Raji (cell line): ENCODE data around the gene PCYT2.

Experiments used
- POLR2A ChIP-seq: IDR thresholded peaks from 2 replicates; pipeline ENCODE4 v1.6.1; 2011; ENCODE audit warnings: low read depth, low read length, control low read depth; ENCODE audit not compliant: insufficient read depth

PCYT2 gene

DNA sequence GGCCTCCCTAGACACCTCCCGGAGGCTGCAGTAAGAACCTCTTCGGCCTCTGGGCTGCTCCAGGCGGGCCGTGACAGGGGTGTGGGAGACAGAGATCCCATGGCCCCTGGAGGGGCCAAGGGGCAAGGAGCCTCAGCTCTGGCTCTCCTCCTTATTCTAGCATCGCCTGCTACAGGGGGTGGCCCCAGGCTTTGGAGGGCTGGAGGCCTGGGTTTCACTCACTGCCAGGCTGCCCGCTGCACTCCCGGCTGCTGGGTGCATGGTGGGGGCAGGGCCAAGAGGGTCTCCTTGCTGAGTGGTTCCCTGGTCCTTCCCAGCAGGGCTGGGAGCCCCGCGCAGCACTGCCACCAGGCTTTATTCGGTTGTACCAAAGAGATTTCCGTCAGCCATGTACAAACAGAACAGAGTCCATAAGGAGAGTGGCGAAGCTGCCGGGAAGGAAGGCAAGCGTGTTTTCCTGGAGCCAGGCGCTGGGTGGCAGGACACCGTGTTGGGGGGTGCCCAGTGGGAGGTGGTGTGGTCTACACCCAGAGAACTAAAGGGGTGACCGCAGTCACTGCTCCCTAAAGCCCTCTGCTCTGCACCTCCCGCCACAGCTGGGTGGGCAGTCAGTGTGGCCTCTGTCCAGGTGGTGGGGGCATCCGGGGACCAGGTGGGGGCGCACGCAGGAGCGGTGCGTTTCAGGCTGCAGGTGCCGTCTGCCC, 7.2 kb downstream of the PCYT2 start:
- no peak for TF ChIP-seq POLR2A

DNA sequence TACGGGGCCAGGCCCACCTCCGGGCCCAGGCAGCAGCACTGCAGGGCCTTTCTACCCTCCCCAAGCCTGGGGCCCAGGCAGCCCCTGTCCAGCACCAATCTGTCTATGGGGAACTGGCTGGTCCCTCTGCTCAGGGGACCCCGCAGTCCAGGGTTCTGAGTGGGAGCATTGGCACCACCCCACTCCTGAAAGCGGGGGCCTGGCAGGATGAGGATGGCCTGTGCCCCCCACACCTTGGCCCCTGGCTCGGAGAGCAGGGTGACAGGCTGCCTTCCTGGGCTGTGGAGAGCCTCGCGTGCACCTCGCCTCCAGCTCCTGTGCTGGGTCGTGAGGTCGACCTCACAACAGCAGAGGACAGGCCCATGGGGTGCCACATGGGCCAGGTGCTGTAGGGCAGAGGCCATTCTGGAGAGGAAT, 7.8 kb downstream of the PCYT2 start:
- TF ChIP-seq POLR2A, result no peak

GRCh38 chr17:81902653-81903414, 8.4 kb downstream of the PCYT2 start:
- no peak for TF ChIP-seq POLR2A

DNA sequence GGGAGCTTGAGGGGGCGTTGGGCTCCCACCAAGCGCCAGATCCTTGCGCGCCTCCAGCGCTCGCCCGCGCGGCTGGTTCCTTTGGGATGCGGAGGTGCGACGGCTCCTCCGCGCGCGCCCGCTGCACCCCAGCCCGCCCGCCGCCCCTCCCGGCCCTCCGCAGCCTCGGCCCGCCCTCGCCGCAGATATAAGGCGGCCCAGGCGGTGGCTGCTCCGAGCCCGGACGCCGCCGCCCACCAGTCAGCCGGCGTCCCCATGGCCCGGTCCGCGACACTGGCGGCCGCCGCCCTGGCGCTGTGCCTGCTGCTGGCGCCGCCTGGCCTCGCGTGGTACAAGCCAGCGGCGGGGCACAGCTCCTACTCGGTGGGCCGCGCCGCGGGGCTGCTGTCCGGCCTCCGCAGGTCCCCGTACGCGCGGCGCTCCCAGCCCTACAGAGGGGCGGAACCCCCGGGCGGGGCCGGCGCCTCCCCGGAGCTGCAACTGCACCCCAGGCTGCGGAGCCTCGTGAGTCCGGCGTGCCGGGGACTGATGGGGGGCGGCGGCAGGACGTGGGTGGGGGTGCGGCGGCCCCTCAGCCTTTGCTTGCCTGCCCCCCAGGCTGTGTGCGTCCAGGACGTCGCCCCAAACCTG, 9.1 kb downstream of the PCYT2 start, which contains the start of gene NPB:
NPB (plus strand) TSS at position 216 of the 630 bp plus-strand sequence; CDS start at position 256, 40 bp downstream.
- no peak for TF ChIP-seq POLR2A

- TF ChIP-seq POLR2A, result no peak
Measured at GRCh38 chr17:81901167-81902022, 9.8 kb downstream of the PCYT2 start.

DNA sequence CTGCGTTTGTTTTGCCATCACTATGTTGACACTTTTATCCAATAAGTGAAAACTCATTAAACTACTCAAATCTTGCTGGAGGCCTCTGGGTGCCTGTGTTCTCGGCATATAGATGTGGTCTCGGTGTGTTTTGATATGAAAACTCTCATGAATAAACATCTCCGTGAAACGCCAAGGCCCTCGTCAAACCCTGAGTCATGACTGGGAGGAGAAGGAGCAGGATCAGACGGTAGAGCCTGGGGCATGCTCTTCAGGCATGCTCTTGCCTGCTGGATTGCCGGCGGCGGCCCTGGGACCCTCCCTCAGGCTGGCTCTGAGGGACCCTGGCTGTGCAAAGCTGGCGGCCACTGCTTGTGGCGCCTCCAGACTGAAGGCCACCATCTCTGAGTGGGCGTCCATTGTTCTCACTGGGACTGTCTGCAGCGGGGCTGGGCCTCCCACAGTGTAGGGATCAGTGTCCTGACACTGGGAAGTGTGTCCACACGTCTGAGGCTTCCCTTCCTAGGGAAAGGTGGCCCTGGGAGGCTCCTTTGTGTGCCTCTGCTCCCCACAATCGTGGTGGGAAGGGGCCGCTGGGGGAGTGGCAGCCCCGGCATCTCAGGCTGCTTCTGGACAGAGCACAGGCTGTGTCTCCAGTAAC, 10.9 kb downstream of the PCYT2 start:
- no peak for TF ChIP-seq POLR2A

DNA sequence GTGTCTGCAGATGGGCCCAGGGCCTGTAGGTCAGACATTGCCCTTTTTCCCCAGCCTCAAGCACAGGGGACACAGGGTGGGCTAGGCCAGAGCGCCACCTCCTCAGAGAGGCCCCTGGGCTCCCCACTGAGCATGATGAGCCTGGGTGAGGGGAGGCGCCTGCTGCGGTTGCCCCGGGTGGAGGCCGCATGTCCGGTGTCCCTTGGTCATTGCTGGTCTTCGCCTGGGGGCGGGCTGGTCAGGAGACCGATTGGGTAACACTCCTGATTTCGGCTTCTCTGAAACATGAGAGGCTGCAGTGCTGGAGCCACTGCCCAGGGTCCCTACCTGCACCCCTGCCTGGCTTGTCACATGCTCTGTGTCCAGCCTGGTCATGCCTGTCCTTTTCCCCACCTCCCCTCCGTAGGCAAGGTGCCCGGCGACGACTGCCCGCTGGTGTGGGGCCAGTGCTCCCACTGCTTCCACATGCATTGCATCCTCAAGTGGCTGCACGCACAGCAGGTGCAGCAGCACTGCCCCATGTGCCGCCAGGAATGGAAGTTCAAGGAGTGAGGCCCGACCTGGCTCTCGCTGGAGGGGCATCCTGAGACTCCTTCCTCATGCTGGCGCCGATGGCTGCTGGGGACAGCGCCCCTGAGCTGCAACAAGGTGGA, 11.6 kb downstream of the PCYT2 start:
- TF ChIP-seq POLR2A, result no peak

GRCh38 chr17:81898885-81899284, 12.3 kb downstream of the PCYT2 start:
- no peak for TF ChIP-seq POLR2A

GRCh38 chr17:81898029-81898866, 13.0 kb downstream of the PCYT2 start:
- TF ChIP-seq POLR2A, result no peak

DNA sequence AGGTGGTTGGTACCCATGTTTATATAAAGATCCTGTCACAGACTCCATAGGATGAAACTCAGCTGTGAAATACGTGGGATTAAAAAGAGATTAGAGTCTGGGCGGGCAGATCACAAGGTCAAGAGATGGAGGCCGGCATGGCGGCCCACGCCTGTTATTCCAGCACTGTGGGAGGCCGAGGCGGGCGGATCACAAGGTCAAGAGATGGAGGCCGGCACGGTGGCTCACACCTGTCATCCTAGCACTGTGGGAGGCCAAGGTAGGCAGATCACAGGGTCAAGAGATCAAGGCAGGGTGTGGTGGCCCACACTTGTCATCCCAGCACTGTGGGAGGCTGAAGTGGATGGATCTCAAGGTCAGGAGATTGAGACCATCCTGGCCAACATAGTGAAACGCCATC, 15.8 kb downstream of the PCYT2 start:
- TF ChIP-seq POLR2A, result no peak

GRCh38 chr17:81891303-81891552, 20.0 kb downstream of the PCYT2 start:
- TF ChIP-seq POLR2A, result no peak

DNA sequence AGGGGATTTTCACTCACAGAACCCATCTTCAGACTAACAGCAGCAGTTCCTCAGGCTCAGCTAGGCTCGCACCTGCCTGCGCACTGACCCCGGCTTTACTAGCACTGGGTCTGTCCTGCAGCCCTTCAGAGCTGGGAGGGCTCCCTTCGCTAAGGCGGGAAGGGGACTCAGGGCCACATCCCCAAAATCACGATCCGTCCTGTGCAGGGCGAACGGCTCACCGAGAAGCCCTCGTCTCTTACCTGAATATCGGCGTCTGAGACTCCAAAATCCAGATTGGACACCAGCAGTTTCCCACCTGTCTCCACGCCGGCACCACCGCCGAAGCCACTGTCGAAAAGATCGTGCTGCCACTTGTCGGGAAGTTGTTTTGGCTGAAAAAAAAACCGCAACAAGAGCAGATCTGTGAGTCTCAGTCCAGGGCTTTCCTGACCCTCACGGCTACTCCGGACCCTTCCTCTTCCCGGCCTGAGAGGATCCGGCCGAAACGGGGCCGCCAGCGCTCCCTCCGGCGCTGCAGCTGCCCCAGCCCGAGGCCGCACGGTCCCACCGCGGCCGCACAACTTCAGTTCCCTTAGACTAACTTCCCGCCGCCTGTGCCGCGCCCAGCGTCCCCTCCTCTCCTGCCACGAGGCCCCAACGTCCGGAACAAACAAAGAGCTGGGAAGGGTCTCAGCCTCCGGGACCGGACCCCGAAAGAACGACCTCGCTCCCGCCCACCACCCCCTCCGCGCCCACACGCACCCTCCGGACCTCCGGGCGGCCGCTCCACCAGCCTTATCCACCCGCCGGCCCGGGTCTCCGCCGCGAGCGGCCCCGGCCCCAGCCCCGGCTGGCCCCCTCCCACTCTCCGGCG, 20.5 kb downstream of the PCYT2 start:
- TF ChIP-seq POLR2A, result no peak

DNA sequence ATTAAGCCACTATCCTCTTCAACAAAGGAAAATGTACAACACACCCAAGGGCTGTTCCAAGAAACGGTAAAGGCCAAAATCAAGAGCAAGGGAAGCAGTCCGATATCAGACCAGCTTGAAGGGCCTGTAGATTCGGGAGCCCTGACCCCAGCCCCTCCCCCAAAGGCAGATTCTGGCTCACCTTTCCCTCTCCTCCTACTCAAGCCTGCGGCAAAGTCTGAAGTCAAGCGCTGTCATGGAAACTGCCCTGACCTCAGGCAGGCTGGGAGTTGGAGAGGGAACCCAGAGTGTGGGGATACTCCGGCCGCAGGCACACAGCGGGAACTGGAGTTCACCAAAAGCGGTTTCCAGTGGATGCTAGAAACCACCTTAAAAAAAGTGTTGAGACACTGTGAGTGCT, 21.6 kb downstream of the PCYT2 start:
- no peak for TF ChIP-seq POLR2A
